ENCODE measurements around the gene ADARB2.
"Not testable (repeated sequence)": the region's sequence is repeated elsewhere in the genome, so short reads cannot be mapped to it uniquely, and the experiment has no call there.

Gene ADARB2

DNA sequence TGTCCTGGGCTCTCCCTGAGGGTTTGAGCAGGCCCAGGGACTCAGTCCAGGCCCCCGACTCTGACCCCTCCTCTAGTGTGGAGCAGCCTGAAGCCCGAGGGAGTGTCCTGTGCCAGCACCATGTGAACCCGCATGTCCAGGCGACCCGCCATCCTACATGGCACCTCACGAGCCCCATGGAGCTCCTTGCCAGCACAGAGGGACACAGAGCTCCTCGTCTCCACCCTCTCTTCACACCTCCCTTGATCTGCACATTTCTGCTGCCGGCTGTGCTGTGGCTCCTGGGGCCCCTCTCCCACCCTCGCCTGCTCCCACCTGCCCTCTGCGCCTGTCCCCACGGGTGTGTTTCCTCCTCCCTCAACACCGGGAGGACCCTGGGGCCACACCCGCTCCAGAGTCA, 103.5 kb downstream of the ADARB2 start:
- DNase-seq = no peak

DNA sequence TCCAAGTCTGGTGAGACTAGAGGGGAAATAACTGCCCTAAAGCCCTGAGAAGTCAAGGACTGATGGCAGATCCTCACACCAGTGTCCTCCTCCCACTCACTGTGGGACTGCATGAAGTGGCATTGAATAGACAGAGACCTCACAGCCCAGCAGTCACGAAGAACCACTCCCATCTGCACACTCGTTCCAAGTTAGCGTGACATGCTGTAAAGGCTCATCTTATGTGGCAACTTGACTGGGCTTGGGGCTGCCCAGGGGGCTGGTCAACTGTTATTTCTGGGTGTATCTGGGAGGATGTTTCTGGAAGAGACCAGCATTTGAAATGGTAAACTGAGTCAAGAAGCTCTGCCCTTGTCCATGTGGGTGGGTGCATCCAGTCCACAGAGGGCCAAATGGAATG, 104.7 kb downstream of the ADARB2 start:
- no peak for DNase-seq

DNA sequence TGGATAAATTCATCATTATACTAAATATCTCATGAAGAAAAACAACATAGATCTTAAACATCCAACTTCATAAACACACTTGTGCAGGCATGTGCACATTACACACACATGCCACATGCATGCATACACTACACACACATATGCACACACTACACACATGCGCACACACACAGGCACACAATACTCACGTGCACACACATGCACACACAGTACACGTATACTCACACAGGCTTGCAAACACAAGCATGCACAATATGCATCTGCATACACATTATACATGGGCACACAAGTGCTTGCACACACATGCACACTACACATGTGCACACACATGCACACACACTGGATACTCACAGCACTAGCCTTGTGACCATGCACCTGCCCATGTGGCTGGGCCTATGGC, 105.2 kb downstream of the ADARB2 start:
- no peak for DNase-seq

DNA sequence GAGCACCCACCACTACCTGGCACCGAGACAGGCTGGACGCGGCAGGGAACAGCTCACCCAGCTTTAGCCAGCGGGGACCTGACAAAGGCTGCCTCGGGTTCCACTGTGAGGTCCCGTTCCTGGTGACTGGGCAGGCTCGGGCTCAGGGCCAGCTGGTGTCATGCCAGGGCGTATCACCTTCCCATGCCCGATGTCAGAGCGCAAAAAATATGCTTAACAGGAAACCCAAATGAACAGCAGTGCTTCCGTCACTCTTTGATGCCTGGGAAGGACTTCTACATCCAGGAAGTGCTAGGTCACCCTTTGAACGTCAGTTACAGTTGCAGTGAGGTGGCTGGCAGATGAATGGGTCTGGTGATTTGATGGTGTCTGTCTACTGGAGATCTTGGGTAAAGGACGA, 106.0 kb downstream of the ADARB2 start:
- no peak for DNase-seq

DNA sequence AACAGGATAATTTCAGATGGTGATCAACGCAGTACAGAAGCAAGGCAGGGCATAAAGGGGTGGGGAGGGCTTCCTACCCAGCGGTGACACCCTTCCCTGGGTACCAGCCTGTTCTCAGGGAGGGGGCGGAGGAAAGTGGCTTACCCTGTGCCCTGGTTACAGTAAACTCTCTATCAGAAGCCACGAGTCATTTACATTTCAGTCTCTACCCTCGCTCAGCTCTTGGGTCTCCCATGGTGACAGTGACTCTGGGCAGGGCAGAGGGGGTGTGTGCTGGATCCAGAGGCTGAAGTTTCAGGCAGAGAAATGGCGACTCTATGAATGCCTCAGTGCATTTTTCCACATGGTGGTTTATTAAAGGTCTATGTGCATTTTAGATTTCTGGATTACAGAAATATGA, 107.0 kb downstream of the ADARB2 start:
- DNase-seq = no peak

DNA sequence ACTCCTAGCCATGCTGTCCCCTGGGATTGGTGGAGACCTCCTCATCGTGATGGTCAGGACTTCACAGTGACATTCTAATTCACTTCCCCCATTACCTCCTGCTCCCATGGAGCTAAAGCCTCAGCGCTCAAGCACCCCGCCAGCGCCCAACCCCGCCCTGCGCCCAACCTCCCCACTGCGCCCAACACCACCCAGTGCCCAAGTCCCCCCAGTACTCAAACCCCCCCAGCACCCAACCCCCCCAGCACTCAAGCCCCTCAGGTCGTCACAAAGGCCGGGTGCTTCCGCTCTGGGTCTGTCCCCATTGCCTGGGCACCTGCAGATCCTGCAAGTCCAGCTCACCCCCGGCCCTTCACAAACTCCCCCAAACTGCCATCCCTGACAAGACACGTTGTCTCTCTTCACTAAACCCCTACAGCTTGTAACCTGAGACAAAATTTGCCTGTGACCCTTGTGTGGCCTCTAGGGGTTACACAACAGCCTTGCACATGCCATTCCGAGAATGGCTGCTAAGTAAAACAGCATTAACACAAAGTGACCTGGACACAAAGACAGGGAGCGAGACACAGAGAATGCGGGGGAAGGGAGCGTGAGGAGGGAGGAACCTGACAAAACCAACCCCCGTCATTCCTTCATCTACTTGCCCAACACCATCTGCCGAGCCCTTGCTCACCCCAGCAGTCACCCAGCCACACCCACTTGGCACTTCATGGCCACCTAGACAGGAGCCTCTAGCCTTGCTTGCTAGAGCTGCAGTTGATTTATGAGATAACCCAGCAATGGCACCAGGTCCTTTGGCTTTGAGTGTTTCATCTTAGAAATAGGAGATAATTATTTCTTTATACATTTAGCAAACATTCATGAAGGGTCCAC, 107.8 kb downstream of the ADARB2 start:
- no peak for DNase-seq

DNA sequence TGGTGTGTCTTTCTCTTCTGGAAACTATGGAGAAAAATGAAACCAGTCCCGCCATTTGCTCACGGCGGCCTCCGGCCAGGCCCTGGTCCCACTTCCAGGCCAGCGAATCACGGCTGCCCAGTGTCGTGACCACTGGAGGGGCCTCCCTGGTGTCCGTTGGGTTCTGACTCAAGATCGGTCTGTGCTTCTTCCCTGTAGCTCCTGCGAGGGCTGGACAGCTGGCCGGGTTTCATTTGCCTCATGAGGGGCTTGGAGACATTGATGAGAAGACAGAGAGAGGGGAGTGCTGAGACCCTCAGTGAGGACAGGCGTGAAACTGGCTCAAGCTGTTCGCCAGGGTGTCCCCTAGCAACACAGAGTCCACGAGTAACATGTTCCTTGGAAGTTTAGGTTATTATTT, 108.6 kb downstream of the ADARB2 start:
- DNase-seq = no peak

DNA sequence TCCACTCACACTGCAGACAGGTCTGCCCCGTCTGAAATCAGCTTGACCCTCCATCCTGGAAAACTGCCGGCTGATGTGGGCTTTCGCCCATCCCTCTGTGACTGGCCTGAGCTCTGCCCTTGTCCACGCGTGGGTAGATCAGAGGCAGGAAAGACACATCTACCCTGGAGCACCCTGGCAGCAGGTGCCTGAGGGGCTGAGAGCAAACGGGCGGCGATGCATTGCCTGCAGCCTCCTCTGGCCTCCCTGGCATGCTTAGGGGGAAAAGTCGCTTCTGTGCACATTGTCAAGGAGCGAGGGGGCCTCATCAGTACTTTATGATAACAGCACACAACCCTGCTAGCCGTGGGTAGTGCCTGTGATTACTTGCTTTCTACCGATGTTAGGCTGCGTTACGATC, 109.4 kb downstream of the ADARB2 start:
- no peak for DNase-seq

DNA sequence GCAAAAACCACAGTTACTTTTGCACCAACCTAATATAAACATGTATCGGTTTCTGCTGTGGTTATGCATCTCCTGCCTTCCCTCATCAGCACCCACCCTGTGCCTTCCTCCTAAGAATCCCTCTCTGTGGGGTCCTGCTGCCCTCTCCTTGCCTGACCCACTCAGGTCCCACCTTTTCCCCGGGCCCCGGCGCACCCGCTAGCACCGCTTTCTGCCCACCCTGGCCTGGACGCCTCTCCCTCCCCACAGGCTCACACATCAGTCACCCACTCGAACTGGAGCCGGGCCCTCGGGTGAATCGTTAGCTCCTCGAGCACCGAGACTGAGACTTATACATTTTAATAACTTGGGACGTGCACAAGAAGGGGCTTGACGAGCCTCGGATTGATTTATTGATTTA, 110.5 kb downstream of the ADARB2 start:
- DNase-seq = no peak

DNA sequence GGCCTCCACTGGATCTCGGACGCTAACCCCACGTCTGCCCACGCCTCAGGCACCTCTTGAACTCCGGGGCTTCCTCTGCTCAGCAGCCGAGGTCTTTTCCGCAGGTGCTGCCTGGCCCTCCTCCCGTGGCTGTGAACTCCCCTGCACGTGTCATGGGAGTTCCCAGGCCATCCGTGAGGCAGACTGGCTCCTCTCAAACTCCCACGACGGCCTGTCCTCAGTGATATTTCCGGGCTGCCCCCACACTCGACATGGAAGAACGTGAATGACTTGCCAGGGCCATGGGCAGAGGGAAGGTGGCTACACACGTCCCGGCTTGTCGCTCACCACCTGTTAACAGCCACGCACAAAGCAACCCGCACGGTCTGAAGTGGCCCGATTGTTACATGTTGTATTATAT, 110.9 kb downstream of the ADARB2 start:
- DNase-seq = no peak

DNA sequence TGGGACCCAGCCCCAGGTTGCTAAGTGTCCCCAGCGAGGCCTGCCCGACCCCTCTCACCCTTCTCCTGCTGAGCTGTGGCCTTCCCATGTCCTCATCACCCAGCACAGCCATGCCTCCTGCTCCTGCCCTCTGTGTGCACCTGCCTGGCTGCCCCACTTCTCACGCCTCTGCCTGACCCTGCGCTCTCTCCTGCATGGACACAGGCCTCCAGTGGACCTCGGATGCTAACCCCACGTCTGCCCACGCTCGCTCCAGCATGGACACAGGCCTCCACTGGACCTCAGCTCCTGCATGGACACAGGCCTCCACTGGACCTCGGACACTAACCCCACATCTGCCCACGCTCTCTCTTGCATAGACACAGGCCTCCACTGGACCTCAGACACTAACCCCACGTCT, 111.6 kb downstream of the ADARB2 start:
- no peak for DNase-seq

DNA sequence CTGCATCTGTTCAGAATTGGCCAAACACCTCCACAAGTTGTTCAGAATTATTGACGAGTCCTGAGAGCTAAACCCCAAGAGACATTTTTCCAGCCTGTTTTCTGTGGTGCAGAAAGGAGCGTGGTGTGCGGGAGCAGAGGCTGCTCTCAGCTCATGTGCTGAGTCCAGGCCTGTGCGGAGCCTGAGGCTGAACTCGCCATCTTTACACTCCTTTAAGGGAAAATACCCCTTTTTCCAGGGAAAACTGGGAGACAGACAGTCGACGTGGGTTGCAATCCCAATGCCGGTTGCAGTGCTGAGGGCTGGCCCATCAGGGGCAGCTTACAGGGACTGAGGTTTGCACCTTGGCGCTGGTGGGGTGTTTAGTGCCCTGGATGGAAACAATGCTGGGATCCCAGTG, 112.2 kb downstream of the ADARB2 start:
- no peak for DNase-seq

DNA sequence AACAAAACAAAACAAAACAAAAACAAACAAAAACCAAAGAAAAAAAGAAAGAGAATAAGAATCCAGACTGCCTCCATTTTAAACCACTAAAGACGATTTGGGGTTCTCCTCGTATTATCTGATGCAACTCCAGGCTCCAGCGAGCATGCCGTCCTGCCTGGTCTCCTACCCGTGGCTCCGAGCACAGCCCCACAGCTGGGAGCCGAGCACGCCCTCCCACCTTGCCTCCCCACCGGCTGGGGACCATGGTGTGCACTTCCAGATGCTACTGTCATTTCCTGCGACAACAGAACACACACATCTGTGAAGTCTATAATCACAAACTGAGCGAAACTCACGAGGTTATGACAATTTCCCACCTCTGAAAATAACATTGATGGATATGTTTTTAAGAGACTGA, 113.1 kb downstream of the ADARB2 start:
- no peak for DNase-seq

DNA sequence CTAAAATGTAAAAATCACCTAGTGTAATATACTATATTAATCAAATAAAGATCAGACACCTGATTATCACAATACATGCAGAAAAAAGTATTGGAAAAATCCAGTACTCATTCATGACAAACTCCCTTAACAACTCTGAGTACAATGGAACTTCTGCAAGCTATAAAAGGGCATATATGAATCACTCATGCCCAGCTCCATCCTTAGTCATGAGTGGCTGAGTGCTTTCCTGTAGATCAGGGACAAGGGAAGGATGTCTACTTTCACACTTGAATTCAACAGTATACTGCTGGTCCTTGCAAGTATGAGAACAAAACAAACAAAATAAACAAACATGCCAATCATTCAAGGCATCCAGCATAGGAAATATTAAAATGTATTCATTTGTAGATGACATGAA, 116.5 kb downstream of the ADARB2 start:
- no peak for DNase-seq

DNA sequence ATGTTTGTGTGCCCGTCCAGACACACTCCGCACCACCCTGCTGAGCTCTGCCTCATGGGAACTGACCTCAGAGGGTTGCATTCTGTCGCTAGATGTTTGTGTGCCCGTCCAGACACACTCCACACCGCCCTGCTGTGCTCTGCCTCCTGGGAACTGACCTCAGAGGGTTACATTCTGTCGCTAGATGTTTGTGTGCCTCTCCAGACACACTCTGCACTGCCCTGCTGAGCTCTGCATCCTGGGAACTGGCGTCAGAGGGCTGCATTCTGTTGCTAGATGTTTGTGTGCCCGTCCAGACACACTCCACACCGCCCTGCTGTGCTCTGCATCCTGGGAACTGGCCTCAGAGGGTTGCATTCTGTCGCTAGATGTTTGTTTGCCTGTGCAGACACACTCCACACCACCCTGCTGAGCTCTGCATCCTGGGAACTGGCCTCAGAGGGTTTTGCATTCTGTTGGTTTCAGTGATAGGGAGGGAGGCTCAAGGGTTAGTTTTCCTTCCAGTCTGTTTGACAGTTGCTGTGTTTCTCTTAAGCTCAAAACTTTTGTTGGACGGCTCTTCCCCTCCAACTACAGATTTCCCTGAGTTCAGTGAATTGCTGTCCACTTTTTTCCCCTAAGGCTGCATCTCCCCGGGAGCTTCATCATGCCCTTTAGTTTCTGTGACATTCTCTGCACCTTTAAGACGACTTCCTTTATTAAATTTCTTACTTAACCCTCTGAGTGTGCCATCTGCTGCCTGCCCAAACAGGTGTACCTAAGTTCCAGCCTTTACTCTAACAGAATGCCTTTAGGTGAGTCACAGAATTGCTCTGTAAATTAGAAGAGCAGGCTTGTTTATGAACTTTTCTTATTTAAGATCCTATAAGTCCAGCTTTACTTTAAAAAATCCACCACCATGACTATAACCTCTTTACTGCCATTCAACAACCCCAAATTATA, 119.7 kb downstream of the ADARB2 start:
- not testable (repeated sequence) for DNase-seq

DNA sequence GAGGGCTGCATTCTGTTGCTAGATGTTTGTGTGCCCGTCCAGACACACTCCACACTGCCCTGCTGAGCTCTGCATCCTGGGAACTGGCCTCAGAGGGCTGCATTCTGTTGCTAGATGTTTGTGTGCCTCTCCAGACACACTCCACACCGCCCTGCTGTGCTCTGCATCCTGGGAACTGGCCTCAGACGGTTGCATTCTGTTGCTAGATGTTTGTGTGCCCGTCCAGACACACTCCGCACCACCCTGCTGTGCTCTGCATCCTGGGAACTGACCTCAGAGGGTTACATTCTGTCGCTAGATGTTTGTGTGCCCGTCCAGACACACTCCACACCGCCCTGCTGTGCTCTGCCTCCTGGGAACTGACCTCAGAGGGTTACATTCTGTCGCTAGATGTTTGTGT, 120.6 kb downstream of the ADARB2 start:
- not testable (repeated sequence) for DNase-seq

DNA sequence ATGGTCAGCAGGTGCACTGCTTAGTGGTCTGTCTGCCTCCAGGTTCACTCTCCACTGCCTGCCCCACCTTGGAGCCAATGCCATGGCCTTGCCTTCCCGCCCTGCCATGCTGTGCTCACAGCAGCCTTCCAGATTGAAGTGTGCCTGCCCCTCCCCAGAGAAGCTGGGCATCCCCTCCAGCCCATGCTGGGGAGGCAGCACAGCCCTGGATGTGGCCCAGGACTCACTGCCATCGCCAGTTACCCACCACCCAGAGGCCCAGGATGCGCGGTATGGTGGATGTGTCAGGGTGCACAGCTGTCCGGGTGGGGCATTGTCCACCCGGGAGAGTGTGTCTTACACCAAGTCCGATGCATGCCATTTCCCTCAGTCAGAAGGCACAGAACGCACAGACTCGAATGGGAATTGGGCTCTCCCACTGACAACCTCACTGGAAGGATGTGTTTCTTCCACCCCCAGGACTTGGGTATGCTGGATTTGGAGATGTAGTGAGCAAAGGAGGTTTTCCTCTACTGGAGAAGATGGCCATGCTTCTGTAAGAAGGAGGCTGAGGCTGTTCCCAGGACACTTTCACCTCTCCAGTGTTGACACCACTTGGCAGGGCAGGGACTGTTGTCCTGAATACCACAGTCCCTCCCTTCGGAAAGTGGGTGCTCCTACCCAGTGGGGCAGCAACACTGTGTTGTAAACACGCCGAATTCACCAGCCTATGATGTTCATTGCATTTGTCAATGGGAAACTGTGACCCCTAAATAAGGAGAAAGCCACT, 122.0 kb downstream of the ADARB2 start:
- DNase-seq = no peak

DNA sequence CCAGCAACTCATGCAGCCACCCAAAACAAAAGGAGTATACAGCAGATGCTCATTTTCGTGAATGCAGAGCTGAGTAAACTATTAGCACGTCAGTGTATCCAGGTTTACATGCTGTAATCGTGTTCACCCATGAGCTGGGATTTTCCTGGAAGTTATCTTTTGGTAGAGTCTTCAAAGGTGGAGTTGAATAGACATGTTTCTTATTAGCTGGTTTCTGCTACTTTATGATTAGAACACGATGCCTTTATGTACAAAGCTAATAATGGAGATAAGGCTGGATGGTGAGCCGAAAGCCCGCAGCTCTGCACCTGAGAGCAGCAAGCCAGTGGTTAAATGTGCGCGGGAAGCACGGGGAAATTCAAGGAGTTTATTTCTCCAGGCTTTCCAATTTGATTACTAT, 123.8 kb downstream of the ADARB2 start:
- DNase-seq = no peak

DNA sequence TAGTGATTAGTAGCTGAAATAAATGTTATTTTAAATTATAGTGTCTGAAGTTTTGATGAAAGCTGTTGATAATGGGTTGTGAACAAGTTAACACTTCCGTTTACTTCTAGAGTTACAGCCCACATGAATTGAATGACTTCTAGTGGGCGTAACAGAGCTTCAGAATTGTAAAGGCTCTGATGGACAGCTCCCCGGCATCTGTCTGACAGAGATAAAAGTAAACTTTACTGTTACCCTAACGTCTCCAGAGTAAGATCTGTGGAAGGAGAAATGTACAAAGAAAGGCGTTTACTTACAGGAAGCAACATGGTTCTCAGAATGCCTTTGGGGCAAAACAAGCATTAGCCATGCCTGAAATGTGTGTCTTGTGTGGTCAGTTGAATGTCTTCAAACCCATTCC, 124.4 kb downstream of the ADARB2 start:
- no peak for DNase-seq

DNA sequence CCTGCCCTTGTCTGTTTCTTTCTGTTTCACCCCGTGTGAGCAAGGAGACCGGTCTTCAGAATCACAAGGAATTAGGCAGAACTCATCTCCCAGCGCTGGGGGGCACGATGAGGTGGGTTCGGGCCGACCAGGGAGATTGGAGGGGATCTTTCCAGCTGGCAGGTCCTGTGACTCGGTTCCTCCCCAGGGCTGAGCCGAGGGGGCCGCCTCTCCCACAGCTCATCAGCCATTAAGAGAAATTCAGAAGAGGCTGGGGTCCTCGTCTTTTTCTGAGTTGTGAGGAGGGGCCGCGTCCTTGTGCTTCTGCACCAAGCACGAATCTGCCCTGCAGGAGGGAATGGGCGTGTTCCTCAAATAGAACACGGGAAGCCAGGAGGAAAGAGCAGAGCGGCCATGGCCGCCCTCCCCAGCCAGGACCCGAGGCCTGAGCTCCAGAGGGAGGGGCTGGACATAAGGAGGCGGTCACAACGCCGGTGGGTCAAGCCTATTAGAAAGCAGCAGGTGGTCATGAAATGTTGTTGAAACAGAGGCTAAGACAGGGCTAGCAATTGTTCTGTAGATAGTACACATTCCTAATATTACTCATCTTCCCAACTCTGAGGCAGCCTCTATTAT, 125.3 kb downstream of the ADARB2 start:
- DNase-seq = no peak

DNA sequence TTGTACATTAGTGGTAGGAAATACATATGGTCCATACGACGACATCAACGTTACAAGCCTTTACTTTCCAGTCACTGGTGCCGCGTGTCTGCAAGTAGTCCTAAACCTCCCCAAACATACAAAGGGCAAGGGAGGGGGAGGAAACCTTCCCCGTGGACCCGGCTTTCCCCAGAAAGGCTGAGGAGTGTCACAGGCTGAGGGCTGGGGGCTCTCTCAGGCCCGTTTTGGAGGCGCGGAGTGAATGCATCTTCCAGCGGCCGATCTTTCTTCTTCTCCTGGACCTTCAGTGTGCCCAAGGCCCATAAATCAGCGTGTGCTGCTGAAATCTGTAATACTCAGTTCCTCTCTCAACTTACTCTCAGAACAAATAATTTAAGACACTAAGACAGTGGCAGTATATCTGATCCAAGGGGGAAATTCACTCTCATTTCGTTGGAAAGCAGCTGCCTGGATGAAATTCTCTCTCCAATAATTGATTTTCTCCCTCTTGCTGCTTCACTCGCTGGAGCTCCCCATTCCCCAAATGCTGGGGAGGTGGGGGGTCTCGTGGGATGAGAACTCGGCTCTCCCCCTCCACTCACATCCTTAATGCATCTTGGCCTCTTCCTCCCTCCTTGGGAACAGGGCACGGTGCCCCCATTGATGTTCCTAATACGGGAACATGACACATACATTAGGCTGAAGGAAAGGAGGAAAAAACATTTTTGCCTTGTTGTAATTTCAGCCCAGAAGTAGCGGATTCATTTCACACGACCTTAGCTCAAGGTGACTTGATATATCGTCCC, 126.1 kb downstream of the ADARB2 start:
- DNase-seq = no peak

DNA sequence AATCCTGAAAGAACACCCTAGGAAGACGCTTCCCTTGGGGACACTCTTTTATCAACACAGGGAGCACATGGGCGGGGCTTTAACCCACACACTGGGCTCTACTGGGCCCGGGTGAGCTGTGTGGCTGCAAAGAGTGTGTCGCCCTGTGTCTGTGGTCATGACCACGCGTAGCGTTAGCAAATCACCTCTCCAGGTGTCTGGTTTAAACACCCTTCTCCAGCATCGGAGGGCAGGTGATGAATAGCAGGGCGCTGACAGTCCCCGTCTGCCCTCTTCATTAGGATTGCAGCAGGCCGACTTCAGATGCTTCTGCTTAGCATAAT, 127.7 kb downstream of the ADARB2 start:
- peak; percentile 22 for DNase-seq

All from NCI-H1436 (cell line).